COLO668 (cell line): ENCODE results near the gene PGC.

ENCODE experiments used
- DNase-seq: peaks from one replicate; lab custom pipeline; 2025; ENCODE audit not compliant: unreplicated experiment; lab: John Stamatoyannopoulos, UW

The PGC gene

GRCh38 chr6:41702089-41702745 is 45.0 kb downstream of the PGC start:
- no peak for DNase-seq

GRCh38 chr6:41700463-41701347 is 46.5 kb downstream of the PGC start:
- no peak for DNase-seq

GRCh38 chr6:41699063-41699462 is 48.1 kb downstream of the PGC start:
- no peak for DNase-seq

GRCh38 chr6:41697861-41698781 is 49.1 kb downstream of the PGC start:
- no peak for DNase-seq

GRCh38 chr6:41696788-41697187 is 50.4 kb downstream of the PGC start:
- DNase-seq: no peak

- DNase-seq: no peak
These were observed 51.4 kb downstream of the PGC start for GRCh38 chr6:41695825-41696224.

GRCh38 chr6:41694815-41695526 is 52.2 kb downstream of the PGC start:
- no peak for DNase-seq

- DNase-seq: no peak
These were observed 53.6 kb downstream of the PGC start for GRCh38 chr6:41693281-41694240.

GRCh38 chr6:41692730-41693129 is 54.5 kb downstream of the PGC start:
- no peak for DNase-seq

- no peak for DNase-seq
These were observed 55.0 kb downstream of the PGC start for GRCh38 chr6:41692080-41692675.

- no peak for DNase-seq
These were observed 55.6 kb downstream of the PGC start for GRCh38 chr6:41691426-41692079.

- DNase-seq: no peak
These were observed 56.5 kb downstream of the PGC start for GRCh38 chr6:41690541-41691330.

GRCh38 chr6:41689171-41690008 is 57.8 kb downstream of the PGC start:
- DNase-seq: no peak

GRCh38 chr6:41688256-41688965 is 58.8 kb downstream of the PGC start:
- DNase-seq: no peak

GRCh38 chr6:41687501-41688175 is 59.6 kb downstream of the PGC start:
- DNase-seq: no peak
